Transverse colon (tissue), 4 donors: ENCODE results near the gene BSG.

Experiments used
- CTCF ChIP-seq, 5 experiments: fragments of 200-600 bp in 3 of 5; fragments of 450-650 bp in 2 of 5; sonication (generic) in 3 of 5; IDR thresholded peaks; 1 replicate in 2 of 5; 2 replicates in 3 of 5; pipeline ENCODE4 v1.5.1; 2016 to 2017; ENCODE audit warnings: antibody characterized with exemption in 5 of 5, inconsistent platforms in 3 of 5, mild to moderate bottlenecking in 2 of 5, moderate library complexity in 1 of 5
- POLR2AphosphoS5 ChIP-seq, 3 donors: sonication (generic); formaldehyde crosslinking; IDR thresholded peaks; one replicate each; pipeline ENCODE4 v1.6.1; 2016; ENCODE audit warnings: antibody characterized with exemption in 3 of 3

- TF ChIP-seq CTCF (IDR thresholded peaks at IDR 0.05) (no peak), POLR2AphosphoS5 (IDR thresholded peaks at IDR 0.05) (no peak)
Measured at GRCh38 chr19:589693-590395, 17.4 kb downstream of the BSG start, which contains the start of gene HCN2.
